Inferior parietal cortex (tissue), 1 donor: ENCODE data around the gene MRFAP1.
"Not testable (repeated sequence)": the region's sequence is repeated elsewhere in the genome, so short reads cannot be mapped to it uniquely, and the experiment has no call there.

Source experiments
- DNase-seq: peaks from one replicate; pipeline ENCODE4 v3.0.0-alpha.2; 2016; ENCODE audit errors: extremely low spot score

MRFAP1 gene

GRCh38 chr4:6663596-6664393 lies 23.3 kb downstream of the MRFAP1 start:
- no peak for DNase-seq

GRCh38 chr4:6665320-6665654 lies 24.8 kb downstream of the MRFAP1 start:
- DNase-seq, result no peak

GRCh38 chr4:6668391-6668790 lies 27.9 kb downstream of the MRFAP1 start:
- DNase-seq, result no peak

GRCh38 chr4:6671648-6672047 lies 31.2 kb downstream of the MRFAP1 start:
- no peak for DNase-seq

- DNase-seq, result no peak
Measured at GRCh38 chr4:6672131-6672530, 31.6 kb downstream of the MRFAP1 start.

GRCh38 chr4:6672541-6673190 lies 32.2 kb downstream of the MRFAP1 start:
- DNase-seq, result not testable (repeated sequence)

- not testable (repeated sequence) for DNase-seq
Measured at GRCh38 chr4:6673191-6673659, 32.7 kb downstream of the MRFAP1 start.

- peak; percentile 96 for DNase-seq
Measured at GRCh38 chr4:6673660-6674499, 33.4 kb downstream of the MRFAP1 start.

- DNase-seq, result peak; percentile 33
Measured at GRCh38 chr4:6674500-6675149, 34.1 kb downstream of the MRFAP1 start.

- no peak for DNase-seq
Measured at GRCh38 chr4:6676722-6677558, 36.5 kb downstream of the MRFAP1 start.

- DNase-seq, result no peak
Measured at GRCh38 chr4:6680372-6681034, 40.0 kb downstream of the MRFAP1 start.

- no peak for DNase-seq
Measured at GRCh38 chr4:6681191-6681590, 40.7 kb downstream of the MRFAP1 start.

GRCh38 chr4:6682862-6683590 lies 42.5 kb downstream of the MRFAP1 start:
- DNase-seq, result no peak

GRCh38 chr4:6684656-6685055 lies 44.2 kb downstream of the MRFAP1 start:
- DNase-seq, result no peak

- no peak for DNase-seq
Measured at GRCh38 chr4:6686104-6686787, 45.8 kb downstream of the MRFAP1 start.

- no peak for DNase-seq
Measured at GRCh38 chr4:6687947-6688878, 47.7 kb downstream of the MRFAP1 start.

- peak; percentile 27 for DNase-seq
Measured at GRCh38 chr4:6688879-6689505, 48.5 kb downstream of the MRFAP1 start.
